HEK293 (cell line): ENCODE results near the gene GNB1L.

Source experiments
- CTCF ChIP-seq: fragments of 450-650 bp; formaldehyde crosslinking; IDR thresholded peaks from 2 replicates; pipeline ENCODE4 v1.5.1; 2016; ENCODE audit warnings: missing biosample characterization, missing genetic modification characterization
- GLIS1 ChIP-seq: fragments of 450-650 bp; formaldehyde crosslinking; IDR thresholded peaks from 2 replicates; pipeline ENCODE4 v1.5.1; 2016; ENCODE audit warnings: missing biosample characterization, missing genetic modification characterization
- REST ChIP-seq: fragments of 450-650 bp; formaldehyde crosslinking; IDR thresholded peaks from 2 replicates; pipeline ENCODE4 v1.5.1; 2016; ENCODE audit warnings: missing biosample characterization, missing genetic modification characterization

- TF ChIP-seq REST (tag by site-specific recombination) (no peak), CTCF (tag by site-specific recombination) (no peak), GLIS1 (tag by site-specific recombination) (no peak)
These were observed 28.1 kb downstream of the GNB1L start for GRCh38 chr22:19826619-19826950.
